OCI-LY7 (cell line): ENCODE measurements around the gene HIPK3. TPM values are rescaled to one million over a fixed set of nuclear protein-coding genes. Genes with fewer than 3 reads are reported as not detected.

Source experiments
- BruUV-seq: library from RNA; stranded (reverse); fragments of 400-500 nt; replicated peaks from 2 replicates; lab custom pipeline; 2021; lab: Mats Ljungman, UMichigan
- CTCF ChIA-PET: fragments of 300-600 bp; sonication (Branson Sonifier 250); formaldehyde crosslinking; loops from one replicate; lab custom pipeline; 2022; ENCODE audit warnings: antibody characterized with exemption; ENCODE audit not compliant: unreplicated experiment; lab: Charles Lee
- POLR2A ChIA-PET: fragments of 300-600 bp; sonication (Branson Sonifier 250); formaldehyde crosslinking; loops from one replicate; lab custom pipeline; 2022; ENCODE audit warnings: antibody characterized with exemption; lab: Charles Lee
- DNase-seq: peaks from one replicate; pipeline ENCODE4 v3.0.0-alpha.2; 2015; ENCODE audit warnings: low spot score
- H2AFZ ChIP-seq: fragments of 200-600 bp; sonication (generic), shearing (Covaris generic); 2 replicates; pipeline ENCODE4 v1.6.1; 2014; ENCODE audit warnings: mild to moderate bottlenecking, antibody characterized with exemption, low read length, moderate library complexity
- H3K27ac ChIP-seq: fragments of 200-600 bp; sonication (generic); 2 replicates; pipeline ENCODE4 v1.5.1; 2014; ENCODE audit warnings: mixed run types, low read depth, mild to moderate bottlenecking, moderate library complexity, low read length, inconsistent platforms; ENCODE audit not compliant: poor library complexity, severe bottlenecking
- H3K36me3 ChIP-seq: fragments of 200-600 bp; sonication (generic); 2 replicates; pipeline ENCODE4 v1.6.1; 2014; ENCODE audit warnings: mild to moderate bottlenecking, antibody characterized with exemption, low read length, moderate library complexity, mixed read lengths; ENCODE audit not compliant: insufficient read depth
- H3K4me1 ChIP-seq: fragments of 200-600 bp; sonication (generic); 2 replicates; pipeline ENCODE4 v1.5.1; 2014; ENCODE audit warnings: mild to moderate bottlenecking, low read length; ENCODE audit not compliant: insufficient read depth, poor library complexity, severe bottlenecking
- H3K4me2 ChIP-seq: fragments of 200-600 bp; sonication (generic); 2 replicates; pipeline ENCODE4 v1.6.1; 2014; ENCODE audit warnings: mild to moderate bottlenecking, low read length
- H3K4me3 ChIP-seq: fragments of 200-600 bp; sonication (generic); 2 replicates; pipeline ENCODE4 v1.5.1; 2014; ENCODE audit warnings: mild to moderate bottlenecking, low read depth, low read length; ENCODE audit not compliant: poor library complexity, severe bottlenecking
- H3K79me2 ChIP-seq: fragments of 200-600 bp; sonication (generic); 2 replicates; pipeline ENCODE4 v1.6.1; 2016; ENCODE audit warnings: low read depth, mild to moderate bottlenecking, low read length, moderate library complexity, mixed read lengths; ENCODE audit not compliant: insufficient read depth
- H3K9me2 ChIP-seq: fragments of 200-600 bp; sonication (generic); 2 replicates; pipeline ENCODE4 v1.6.1; 2016; ENCODE audit warnings: mild to moderate bottlenecking, low read length, mixed read lengths; ENCODE audit not compliant: insufficient read depth
- H3K9me3 ChIP-seq: fragments of 200-600 bp; sonication (generic); 2 replicates; pipeline ENCODE4 v1.6.1; 2014; ENCODE audit warnings: mild to moderate bottlenecking, mixed run types, low read length, mixed read lengths
- H4K20me1 ChIP-seq: fragments of 200-600 bp; sonication (generic); 2 replicates; pipeline ENCODE4 v1.6.1; 2014; ENCODE audit warnings: mild to moderate bottlenecking, antibody characterized with exemption, low read length, moderate library complexity, mixed read lengths; ENCODE audit not compliant: insufficient read depth
- EZH2phosphoT487 ChIP-seq: fragments of 200-600 bp; sonication (generic); IDR thresholded peaks from 2 replicates; pipeline ENCODE4 v1.6.1; 2018; ENCODE audit warnings: low read depth, borderline replicate concordance, mild to moderate bottlenecking, mixed run types, antibody characterized with exemption, low read length, moderate library complexity, mixed read lengths
- intact Hi-C: fragments of 100-400 bp; cut with micrococcal nuclease; formaldehyde crosslinking; loops from one replicate; pipeline ENCODE4 v1.10.0; 2022; ENCODE audit not compliant: unreplicated experiment
- total RNA-seq, 2 experiments: library from RNA; depleted of rRNA in 1 of 2; stranded (reverse); fragments of >200 nt in 1 of 2; shearing (Covaris generic) in 1 of 2; gene quantifications; 2 replicates each; pipeline ENCODE4 v1.2.3, GENCODE V29; 2014 to 2022
- TF ChIP-seq, protein P1 (sequence below): fragments of 200-600 bp; sonication (generic); conservative IDR thresholded peaks from 2 replicates; pipeline ENCODE4 v1.5.1; 2014; ENCODE audit warnings: mild to moderate bottlenecking, antibody characterized with exemption, low read length, moderate library complexity, mixed read lengths

Gene HIPK3
- total RNA-seq, 2 experiments from 2014 or later = 19.0 to 28.4 TPM

DNA sequence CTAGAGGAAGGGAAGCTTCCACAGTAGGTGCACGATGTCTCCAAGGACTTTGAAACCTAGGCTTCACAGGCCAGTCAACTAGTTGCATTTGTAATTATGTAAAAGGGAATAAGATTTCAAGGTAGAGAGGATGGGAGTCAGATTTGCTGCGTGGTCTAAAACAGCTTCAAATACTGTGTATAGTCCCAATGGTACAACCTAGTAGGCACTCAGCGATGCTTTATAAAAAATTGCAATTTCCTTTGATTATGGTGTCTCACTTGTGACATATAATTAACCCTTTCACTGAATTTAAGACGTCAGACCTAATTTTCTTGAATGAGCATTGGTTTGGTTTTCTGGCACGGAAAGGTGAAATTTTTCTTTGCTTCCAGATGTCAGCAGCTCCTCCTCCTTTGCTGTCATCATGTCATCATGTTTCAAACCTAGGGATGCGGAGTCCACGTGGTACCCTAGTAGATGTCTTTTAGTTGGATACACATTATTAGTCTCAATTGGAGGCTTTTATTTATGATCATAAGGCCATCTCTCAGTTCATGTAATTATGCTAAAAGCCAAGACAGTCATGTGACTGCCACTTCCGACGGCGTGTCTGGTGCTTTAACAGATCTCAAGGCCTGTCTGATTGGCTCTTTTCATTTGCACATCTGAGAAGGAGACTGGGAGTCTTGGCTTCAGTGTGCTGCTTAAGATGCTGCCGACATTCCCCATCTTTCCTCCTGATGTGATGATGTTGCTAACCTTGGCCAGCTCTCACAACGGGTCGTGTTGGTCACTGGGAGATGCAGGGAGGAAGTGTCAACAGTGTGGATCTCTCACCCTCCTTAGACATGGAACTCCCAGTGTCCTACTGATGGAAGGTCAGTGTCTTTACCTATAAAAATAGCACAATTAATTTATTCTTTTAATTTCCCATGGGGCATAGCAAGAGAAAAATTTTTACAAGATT is 134.0 kb downstream of the HIPK3 start:
- TF ChIP-seq, protein P1, sequence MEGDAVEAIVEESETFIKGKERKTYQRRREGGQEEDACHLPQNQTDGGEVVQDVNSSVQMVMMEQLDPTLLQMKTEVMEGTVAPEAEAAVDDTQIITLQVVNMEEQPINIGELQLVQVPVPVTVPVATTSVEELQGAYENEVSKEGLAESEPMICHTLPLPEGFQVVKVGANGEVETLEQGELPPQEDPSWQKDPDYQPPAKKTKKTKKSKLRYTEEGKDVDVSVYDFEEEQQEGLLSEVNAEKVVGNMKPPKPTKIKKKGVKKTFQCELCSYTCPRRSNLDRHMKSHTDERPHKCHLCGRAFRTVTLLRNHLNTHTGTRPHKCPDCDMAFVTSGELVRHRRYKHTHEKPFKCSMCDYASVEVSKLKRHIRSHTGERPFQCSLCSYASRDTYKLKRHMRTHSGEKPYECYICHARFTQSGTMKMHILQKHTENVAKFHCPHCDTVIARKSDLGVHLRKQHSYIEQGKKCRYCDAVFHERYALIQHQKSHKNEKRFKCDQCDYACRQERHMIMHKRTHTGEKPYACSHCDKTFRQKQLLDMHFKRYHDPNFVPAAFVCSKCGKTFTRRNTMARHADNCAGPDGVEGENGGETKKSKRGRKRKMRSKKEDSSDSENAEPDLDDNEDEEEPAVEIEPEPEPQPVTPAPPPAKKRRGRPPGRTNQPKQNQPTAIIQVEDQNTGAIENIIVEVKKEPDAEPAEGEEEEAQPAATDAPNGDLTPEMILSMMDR = no peak
- no peak for TF ChIP-seq EZH2phosphoT487
- Histone ChIP-seq H3K4me2 (peak overlapping the region; percentile 93), H4K20me1 (no peaks in the 10 kb centered on the region), H2AFZ (no peak overlapping the region), H3K9me3 (no peaks in the 10 kb centered on the region), H3K4me3 (no peak overlapping the region), H3K9me2 (no peaks in the 10 kb centered on the region), H3K4me1 (peaks cover 95% of the 10 kb centered on the region), H3K36me3 (peaks cover 42% of the 10 kb centered on the region), H3K27ac (peak overlapping the region; percentile 96), H3K79me2 (peaks cover 81% of the 10 kb centered on the region)
- intact Hi-C loops = no loop called here
- CTCF ChIA-PET = interaction anchor here (1.3 kb wide), 1 partner anchor 9 kb away, joined by 4 read pairs; no protein-coding TSS in a partner anchor
- BruUV-seq = no TSS peak
- no peak for DNase-seq
- POLR2A ChIA-PET = interaction anchor here (0.5 to 3.8 kb wide), 10 partner anchors 8 to 85 kb away, joined by 3 to 76 read pairs (median 7); partner anchors contain the start of gene KIAA1549L

DNA sequence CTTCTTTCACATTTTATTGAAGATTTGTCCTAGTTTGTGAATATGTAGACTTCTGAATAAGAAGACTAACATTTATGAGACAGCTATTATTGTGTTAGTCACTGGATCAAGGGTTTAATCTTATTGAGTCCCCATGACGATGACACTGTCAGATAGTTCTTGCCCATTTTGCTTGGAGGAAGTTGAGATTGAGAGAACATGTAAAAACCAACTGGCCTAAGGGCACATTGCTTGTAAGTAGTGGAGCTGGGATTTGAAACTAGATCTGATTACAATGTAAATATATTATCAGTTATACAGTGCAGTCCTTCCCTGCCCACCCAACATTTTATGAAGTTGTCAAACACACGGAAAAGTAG is 134.7 kb downstream of the HIPK3 start:
- DNase-seq = no peak
- Histone ChIP-seq H4K20me1 (no peaks in the 10 kb centered on the region), H3K36me3 (peaks cover 46% of the 10 kb centered on the region), H2AFZ (no peak overlapping the region), H3K79me2 (peaks cover 81% of the 10 kb centered on the region), H3K9me3 (no peaks in the 10 kb centered on the region), H3K4me1 (peaks cover 91% of the 10 kb centered on the region), H3K9me2 (no peaks in the 10 kb centered on the region), H3K4me3 (no peak overlapping the region), H3K27ac (peak overlapping the region; percentile 96), H3K4me2 (peak overlapping the region; percentile 93; the same call in 1 of the 2 replicates)
- no TSS peak for BruUV-seq
- intact Hi-C loops = no loop called here
- CTCF ChIA-PET = no interaction called here
- POLR2A ChIA-PET = interaction anchor here (0.7 to 3.8 kb wide), 2 partner anchors 13 to 16 kb away, joined by 3 to 76 read pairs; no protein-coding TSS in a partner anchor
- TF ChIP-seq EZH2phosphoT487 = no peak
- TF ChIP-seq, protein P1 = no peak
